Measurements from ENCODE around the gene MKNK1. TPM values are rescaled to one million over a fixed set of nuclear protein-coding genes. Genes with fewer than 3 reads are reported as not detected.

The MKNK1 gene
- polyA plus RNA-seq, 1 of the 3 experiments (the other 2 are of a cell fraction) = 28.2 TPM

DNA sequence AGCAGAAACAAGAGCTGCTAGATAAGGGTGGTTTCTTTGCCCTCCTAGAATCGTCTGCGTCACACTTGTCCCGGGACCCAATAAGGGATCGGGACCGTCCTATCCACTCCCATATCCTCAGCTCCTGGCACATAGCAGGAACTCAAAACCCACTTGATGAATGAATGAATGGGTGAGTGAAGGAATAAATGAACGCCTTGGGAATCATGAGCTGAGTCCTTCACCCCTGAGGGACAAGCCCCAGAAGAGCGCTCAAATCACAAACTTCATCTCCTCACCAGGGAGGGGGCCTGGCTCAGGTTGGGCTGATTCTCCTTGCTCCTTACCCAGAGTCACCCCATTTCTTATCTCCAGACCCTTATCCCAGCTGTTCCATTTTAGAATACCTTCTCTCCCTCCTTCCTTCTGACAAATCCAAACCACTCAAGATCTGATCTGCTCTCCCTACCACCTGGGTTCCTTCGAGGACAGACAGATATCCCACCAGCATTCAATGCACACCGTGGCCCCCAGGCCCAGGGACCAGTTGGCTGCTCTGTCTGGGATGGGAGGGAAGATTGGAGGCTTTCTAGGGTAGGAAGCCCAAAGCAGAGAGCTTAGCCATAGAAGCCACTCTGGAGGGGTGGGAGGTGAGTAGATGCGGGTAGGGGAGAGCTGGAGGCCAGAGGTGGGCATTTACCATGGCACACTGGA is 13.2 kb upstream of the MKNK1 start:
- TF ChIP-seq FOXM1 (IDR thresholded peaks at IDR 0.05; ENCODE audit: low read depth) (no peak), SIN3A (IDR thresholded peaks at IDR 0.05; ENCODE audit: borderline replicate concordance, low read depth, low read length) (0 out of 2 replicates have a peak, but pooled peaks have one; percentile 6)
- TF ChIP-seq, protein P1, sequence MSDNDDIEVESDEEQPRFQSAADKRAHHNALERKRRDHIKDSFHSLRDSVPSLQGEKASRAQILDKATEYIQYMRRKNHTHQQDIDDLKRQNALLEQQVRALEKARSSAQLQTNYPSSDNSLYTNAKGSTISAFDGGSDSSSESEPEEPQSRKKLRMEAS (IDR thresholded peaks at IDR 0.05; ENCODE audit: low read depth) = peak; percentile 3; the same call in 1 of the 2 replicates
- POLR2A ChIA-PET = interaction anchor here (1.8 to 2.2 kb wide), 2 partner anchors 13 to 50 kb away, joined by 8 to 9 read pairs; partner anchors contain the start of genes ATPAF1 and MKNK1
- Histone ChIP-seq H3K36me3 (replicated peaks in 1 of 2; ENCODE audit: control insufficient read depth in 1 of 2, insufficient read depth in 2 of 2, low read length in 1 of 2) (no peaks in the 10 kb centered on the region), H4K20me1 (ENCODE audit: insufficient read depth) (no peaks in the 10 kb centered on the region), H3K4me1 (ENCODE audit: control insufficient read depth in 1 of 2, insufficient read depth in 2 of 2, low read depth in 1 of 2, low read length in 1 of 2) (peaks cover 1 to 19% of the 10 kb centered on the region in 2 experiments; a peak in 2 of 4 replicates), H3K4me2 (peak overlapping the region; percentile 99), H3K27ac (ENCODE audit: low read depth in 2 of 2, low read length in 1 of 2) (peak overlapping the region; percentile 77 to 78; a peak in 2 of 4 replicates), H3F3A (replicated peaks; ENCODE audit: insufficient read depth) (peaks cover 3% of the 10 kb centered on the region), H3K4me3 (ENCODE audit: low read depth in 2 of 2, low read length in 1 of 2) (peak overlapping the region; percentile 69 to 78), H3K9ac (peak overlapping the region; percentile 71), H3K9me2 (no peaks in the 10 kb centered on the region), H2AFZ (ENCODE audit: low read depth) (peak overlapping the region; percentile 79), H3K79me2 (ENCODE audit: insufficient read depth) (no peaks in the 10 kb centered on the region; the same call in 1 of the 2 replicates), H3K9me3 (no peaks in the 10 kb centered on the region), H3K27me3 (ENCODE audit: insufficient read depth) (no peaks in the 10 kb centered on the region)
- CTCF ChIA-PET = interaction anchor here (1.0 to 4.9 kb wide), 4 partner anchors 14 to 58 kb away, joined by 4 to 36 read pairs (median 4); partner anchors contain the start of gene MKNK1
- 51% methylated on average over 10 of the region's 10 CpGs for WGBS (ENCODE audit: low lambda C conversion rate)
- DNase-seq = no peak

DNA sequence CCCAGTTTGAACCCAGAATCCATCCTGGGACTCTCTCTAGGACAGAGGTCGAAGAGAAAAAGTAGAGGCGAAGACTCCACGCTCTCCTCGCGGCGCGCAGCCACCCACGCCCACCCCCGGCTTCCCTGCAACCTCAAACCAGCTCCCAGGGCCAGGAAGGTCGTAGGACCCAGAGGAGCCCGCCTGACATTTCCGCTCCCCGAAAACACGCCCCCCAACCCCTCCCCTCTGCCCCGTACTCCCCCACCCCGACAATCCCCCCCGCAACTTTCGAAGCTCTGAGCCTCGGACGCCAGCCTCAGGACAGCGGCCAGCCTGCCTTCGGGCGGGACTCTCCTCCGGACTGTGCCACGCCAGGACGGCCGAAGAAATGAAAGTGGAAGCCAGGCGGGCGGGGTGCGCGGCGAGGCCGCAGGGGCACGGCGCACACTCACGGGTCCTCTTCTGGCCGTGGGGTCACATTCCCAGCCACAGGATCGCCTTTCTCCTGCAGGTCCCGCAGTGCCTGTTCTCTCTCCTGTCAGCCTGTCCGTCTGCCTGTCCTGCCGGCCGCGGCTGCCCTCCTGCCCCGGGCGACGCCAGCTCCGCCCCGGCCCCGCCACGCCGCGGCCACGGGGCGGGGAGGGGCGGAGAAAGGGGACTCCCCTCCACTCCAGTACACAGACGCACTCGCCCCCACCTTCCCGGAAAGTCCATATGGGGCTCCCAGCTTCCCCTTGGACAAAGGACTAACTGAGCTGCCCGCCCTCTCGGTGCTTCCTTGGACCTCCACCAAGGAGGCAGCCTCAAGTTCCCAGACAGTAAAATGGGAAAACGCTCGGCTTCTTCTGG is 12.4 kb upstream of the MKNK1 start, which contains the start of gene MOB3C:
Gene MOB3C (minus strand): TSS at position 535 of the 831 bp plus-strand sequence. CDS start 3,490 bp downstream, outside the sequence.
- TF ChIP-seq, protein P1 (IDR thresholded peaks at IDR 0.05; ENCODE audit: low read depth) = peak; percentile 57; the same call in 1 of the 2 replicates
- TF ChIP-seq RAD21 (IDR thresholded peaks at IDR 0.05; ENCODE audit: low read length) (no peak), NRF1 (IDR thresholded peaks at IDR 0.05; ENCODE audit: low read depth, low read length) (0 out of 2 replicates have a peak, but pooled peaks have one; percentile 12), NFIC (IDR thresholded peaks at IDR 0.05; ENCODE audit: borderline replicate concordance) (no peak), FOXM1 (IDR thresholded peaks at IDR 0.05; ENCODE audit: low read depth) (no peak), POLR2AphosphoS5 (IDR thresholded peaks at IDR 0.05; ENCODE audit: low read depth, low read length) (peak; percentile 36; the same call in 1 of the 2 replicates), FOSL2 (IDR thresholded peaks at IDR 0.05; ENCODE audit: borderline replicate concordance, low read depth) (no peak), GABPA (IDR thresholded peaks at IDR 0.05; ENCODE audit: low read depth) (no peak), GATA2 (CRISPR knock-in tag; IDR thresholded peaks at IDR 0.05) (no peak), MEF2A (IDR thresholded peaks at IDR 0.05; ENCODE audit: borderline replicate concordance, low read depth) (no peak), SIN3A (IDR thresholded peaks at IDR 0.05; ENCODE audit: borderline replicate concordance, low read depth, low read length) (0 out of 2 replicates have a peak, but pooled peaks have one; percentile 15)
- TF ChIP-seq, protein P2, sequence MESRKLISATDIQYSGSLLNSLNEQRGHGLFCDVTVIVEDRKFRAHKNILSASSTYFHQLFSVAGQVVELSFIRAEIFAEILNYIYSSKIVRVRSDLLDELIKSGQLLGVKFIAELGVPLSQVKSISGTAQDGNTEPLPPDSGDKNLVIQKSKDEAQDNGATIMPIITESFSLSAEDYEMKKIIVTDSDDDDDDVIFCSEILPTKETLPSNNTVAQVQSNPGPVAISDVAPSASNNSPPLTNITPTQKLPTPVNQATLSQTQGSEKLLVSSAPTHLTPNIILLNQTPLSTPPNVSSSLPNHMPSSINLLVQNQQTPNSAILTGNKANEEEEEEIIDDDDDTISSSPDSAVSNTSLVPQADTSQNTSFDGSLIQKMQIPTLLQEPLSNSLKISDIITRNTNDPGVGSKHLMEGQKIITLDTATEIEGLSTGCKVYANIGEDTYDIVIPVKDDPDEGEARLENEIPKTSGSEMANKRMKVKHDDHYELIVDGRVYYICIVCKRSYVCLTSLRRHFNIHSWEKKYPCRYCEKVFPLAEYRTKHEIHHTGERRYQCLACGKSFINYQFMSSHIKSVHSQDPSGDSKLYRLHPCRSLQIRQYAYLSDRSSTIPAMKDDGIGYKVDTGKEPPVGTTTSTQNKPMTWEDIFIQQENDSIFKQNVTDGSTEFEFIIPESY (IDR thresholded peaks at IDR 0.05; ENCODE audit: borderline replicate concordance, low read depth) = no peak
- TF ChIP-seq, protein P3, sequence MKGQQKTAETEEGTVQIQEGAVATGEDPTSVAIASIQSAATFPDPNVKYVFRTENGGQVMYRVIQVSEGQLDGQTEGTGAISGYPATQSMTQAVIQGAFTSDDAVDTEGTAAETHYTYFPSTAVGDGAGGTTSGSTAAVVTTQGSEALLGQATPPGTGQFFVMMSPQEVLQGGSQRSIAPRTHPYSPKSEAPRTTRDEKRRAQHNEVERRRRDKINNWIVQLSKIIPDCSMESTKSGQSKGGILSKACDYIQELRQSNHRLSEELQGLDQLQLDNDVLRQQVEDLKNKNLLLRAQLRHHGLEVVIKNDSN (IDR thresholded peaks at IDR 0.05; ENCODE audit: borderline replicate concordance, low read depth) = no peak
- TF ChIP-seq, protein P4, sequence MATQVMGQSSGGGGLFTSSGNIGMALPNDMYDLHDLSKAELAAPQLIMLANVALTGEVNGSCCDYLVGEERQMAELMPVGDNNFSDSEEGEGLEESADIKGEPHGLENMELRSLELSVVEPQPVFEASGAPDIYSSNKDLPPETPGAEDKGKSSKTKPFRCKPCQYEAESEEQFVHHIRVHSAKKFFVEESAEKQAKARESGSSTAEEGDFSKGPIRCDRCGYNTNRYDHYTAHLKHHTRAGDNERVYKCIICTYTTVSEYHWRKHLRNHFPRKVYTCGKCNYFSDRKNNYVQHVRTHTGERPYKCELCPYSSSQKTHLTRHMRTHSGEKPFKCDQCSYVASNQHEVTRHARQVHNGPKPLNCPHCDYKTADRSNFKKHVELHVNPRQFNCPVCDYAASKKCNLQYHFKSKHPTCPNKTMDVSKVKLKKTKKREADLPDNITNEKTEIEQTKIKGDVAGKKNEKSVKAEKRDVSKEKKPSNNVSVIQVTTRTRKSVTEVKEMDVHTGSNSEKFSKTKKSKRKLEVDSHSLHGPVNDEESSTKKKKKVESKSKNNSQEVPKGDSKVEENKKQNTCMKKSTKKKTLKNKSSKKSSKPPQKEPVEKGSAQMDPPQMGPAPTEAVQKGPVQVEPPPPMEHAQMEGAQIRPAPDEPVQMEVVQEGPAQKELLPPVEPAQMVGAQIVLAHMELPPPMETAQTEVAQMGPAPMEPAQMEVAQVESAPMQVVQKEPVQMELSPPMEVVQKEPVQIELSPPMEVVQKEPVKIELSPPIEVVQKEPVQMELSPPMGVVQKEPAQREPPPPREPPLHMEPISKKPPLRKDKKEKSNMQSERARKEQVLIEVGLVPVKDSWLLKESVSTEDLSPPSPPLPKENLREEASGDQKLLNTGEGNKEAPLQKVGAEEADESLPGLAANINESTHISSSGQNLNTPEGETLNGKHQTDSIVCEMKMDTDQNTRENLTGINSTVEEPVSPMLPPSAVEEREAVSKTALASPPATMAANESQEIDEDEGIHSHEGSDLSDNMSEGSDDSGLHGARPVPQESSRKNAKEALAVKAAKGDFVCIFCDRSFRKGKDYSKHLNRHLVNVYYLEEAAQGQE (IDR thresholded peaks at IDR 0.05; ENCODE audit: low read depth, low read length) = no peak; the same call in 1 of the 2 replicates
- ChIA-PET CTCF (interaction anchor here (0.6 to 4.9 kb wide), 5 partner anchors 13 to 60 kb away, joined by 3 to 36 read pairs (median 4); partner anchors contain the start of gene MKNK1), POLR2A (interaction anchor here (1.8 to 2.2 kb wide), 2 partner anchors 13 to 51 kb away, joined by 8 to 9 read pairs; partner anchors contain the start of genes ATPAF1 and MKNK1)
- Histone ChIP-seq H3K27me3 (ENCODE audit: insufficient read depth) (no peaks in the 10 kb centered on the region), H3K27ac (ENCODE audit: low read depth in 2 of 2, low read length in 1 of 2) (peak within 1 kb of the TSS; percentile 77 to 78; a peak in 3 of 4 replicates), H3F3A (replicated peaks; ENCODE audit: insufficient read depth) (peaks cover 3% of the 10 kb centered on the region), H3K4me1 (ENCODE audit: control insufficient read depth in 1 of 2, insufficient read depth in 2 of 2, low read depth in 1 of 2, low read length in 1 of 2) (peaks cover 8 to 25% of the 10 kb centered on the region in 2 experiments; a peak in 2 of 4 replicates), H3K79me2 (ENCODE audit: insufficient read depth) (no peaks in the 10 kb centered on the region; the same call in 1 of the 2 replicates), H4K20me1 (ENCODE audit: insufficient read depth) (no peaks in the 10 kb centered on the region), H3K9me2 (no peaks in the 10 kb centered on the region), H3K9me3 (no peaks in the 10 kb centered on the region), H3K4me3 (ENCODE audit: low read depth in 2 of 2, low read length in 1 of 2) (peak within 1 kb of the TSS; percentile 69 to 78), H3K4me2 (peak within 1 kb of the TSS; percentile 99), H3K9ac (peak within 1 kb of the TSS; percentile 71), H3K36me3 (replicated peaks in 1 of 2; ENCODE audit: control insufficient read depth in 1 of 2, insufficient read depth in 2 of 2, low read length in 1 of 2) (no peaks in the 10 kb centered on the region), H2AFZ (ENCODE audit: low read depth) (peak within 1 kb of the TSS; percentile 79)
- peak; percentile 89 for DNase-seq
- 5% methylated on average over 8 of the region's 62 CpGs for WGBS (ENCODE audit: low lambda C conversion rate)

Data from SK-N-SH (cell line).